ENCODE data around the gene SIRPA. TPM values are rescaled to one million over a fixed set of nuclear protein-coding genes. Genes with fewer than 3 reads are reported as not detected.

The SIRPA gene
- total RNA-seq, 2 donors from 2014 or later = 20.3 to 31.0 TPM

DNA sequence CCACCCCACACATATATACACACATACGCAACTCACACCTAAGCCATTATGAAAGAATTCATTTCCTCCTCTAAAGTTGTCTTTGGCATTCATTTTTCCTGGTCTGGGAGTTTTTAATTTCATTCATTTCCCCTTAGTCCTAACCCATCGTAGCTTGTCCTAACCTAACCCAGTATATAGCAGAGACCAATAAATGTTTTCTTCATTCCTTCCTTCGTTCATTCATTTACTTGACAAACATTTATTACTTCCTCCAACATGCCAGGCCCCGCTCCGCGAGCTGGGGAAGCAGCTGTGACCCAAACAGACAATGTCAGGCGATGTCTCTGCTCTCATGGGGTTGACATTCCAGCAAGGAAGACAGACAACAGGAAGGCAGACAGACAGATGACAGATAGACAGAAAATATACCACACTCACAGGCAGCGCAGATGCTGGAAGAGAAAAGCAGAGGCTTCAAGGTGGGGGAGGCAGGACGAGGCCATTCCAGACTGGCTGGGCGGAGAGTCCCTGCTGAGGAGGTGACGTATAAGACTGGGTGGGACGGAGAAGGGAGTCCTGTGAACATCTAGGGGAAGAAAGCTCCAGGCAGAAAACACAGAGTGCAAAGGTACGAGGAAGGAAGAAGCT, 33.7 kb upstream of the SIRPA start:
- Histone ChIP-seq H3K27me3 (replicated peaks; ENCODE audit: insufficient read depth) (no peaks in the 10 kb centered on the region), H3K4me3 (no peak overlapping the region), H3K4me1 (replicated peaks) (no peaks in the 10 kb centered on the region), H3K27ac (peak overlapping the region in 1 of 2 donors; percentile 1), H3K9me3 (no peaks in the 10 kb centered on the region), H3K36me3 (no peaks in the 10 kb centered on the region)
- 29% methylated on average over 13 of the region's 13 CpGs for WGBS
- TF ChIP-seq, protein P1, sequence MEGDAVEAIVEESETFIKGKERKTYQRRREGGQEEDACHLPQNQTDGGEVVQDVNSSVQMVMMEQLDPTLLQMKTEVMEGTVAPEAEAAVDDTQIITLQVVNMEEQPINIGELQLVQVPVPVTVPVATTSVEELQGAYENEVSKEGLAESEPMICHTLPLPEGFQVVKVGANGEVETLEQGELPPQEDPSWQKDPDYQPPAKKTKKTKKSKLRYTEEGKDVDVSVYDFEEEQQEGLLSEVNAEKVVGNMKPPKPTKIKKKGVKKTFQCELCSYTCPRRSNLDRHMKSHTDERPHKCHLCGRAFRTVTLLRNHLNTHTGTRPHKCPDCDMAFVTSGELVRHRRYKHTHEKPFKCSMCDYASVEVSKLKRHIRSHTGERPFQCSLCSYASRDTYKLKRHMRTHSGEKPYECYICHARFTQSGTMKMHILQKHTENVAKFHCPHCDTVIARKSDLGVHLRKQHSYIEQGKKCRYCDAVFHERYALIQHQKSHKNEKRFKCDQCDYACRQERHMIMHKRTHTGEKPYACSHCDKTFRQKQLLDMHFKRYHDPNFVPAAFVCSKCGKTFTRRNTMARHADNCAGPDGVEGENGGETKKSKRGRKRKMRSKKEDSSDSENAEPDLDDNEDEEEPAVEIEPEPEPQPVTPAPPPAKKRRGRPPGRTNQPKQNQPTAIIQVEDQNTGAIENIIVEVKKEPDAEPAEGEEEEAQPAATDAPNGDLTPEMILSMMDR (IDR thresholded peaks at IDR 0.05) = no peak
- TF ChIP-seq POLR2AphosphoS5 (IDR thresholded peaks at IDR 0.05) (no peak), POLR2A (IDR thresholded peaks at IDR 0.05) (no peak)
- DNase-seq (ENCODE audit: low spot score) = peak; percentile 47
- intact Hi-C loops (cut with DNase I) = no loop called here

DNA sequence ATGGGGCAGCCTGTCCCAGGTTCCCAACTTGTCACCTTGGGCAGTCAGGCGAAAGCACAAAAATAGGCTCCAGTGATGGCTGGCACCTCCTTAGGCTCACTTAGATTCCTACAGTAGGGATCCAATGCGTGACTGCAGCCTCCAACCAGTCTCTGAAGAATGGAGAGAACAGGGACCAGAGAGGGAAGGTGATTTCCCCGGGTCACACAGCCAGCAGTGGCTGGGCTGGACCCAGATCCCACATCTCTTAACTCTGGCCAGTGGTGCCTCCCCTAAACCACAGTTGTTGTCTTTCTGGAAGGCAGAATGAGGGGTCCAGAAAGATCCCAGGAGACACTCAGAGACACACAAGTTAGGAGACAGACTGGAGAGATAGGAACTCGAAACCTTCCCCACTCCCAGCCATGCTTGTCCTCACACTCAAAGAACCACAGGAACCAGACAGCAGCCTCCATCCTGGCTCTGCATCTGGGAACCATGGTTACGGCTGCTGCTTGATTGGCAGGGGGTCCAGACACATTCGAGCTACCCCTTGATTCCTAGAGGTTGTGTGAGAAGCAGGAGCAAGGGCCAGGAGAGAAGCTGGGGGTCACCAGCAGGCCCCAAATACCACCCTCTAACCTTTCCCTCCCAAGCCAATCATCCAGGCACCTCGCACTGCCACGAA, 33.1 kb upstream of the SIRPA start:
- Histone ChIP-seq H3K4me1 (replicated peaks) (no peaks in the 10 kb centered on the region), H3K9me3 (no peaks in the 10 kb centered on the region), H3K27ac (peak overlapping the region in 1 of 2 donors; percentile 1), H3K4me3 (no peak overlapping the region), H3K36me3 (no peaks in the 10 kb centered on the region), H3K27me3 (replicated peaks; ENCODE audit: insufficient read depth) (no peaks in the 10 kb centered on the region)
- no peak for TF ChIP-seq POLR2A (IDR thresholded peaks at IDR 0.05)
- TF ChIP-seq POLR2AphosphoS5 (IDR thresholded peaks at IDR 0.05) = no peak
- TF ChIP-seq, protein P1 (IDR thresholded peaks at IDR 0.05) = no peak
- DNase-seq (ENCODE audit: low spot score) = no peak
- WGBS = 87% methylated on average over 8 of the region's 8 CpGs
- intact Hi-C loops (cut with DNase I) = no loop called here

DNA sequence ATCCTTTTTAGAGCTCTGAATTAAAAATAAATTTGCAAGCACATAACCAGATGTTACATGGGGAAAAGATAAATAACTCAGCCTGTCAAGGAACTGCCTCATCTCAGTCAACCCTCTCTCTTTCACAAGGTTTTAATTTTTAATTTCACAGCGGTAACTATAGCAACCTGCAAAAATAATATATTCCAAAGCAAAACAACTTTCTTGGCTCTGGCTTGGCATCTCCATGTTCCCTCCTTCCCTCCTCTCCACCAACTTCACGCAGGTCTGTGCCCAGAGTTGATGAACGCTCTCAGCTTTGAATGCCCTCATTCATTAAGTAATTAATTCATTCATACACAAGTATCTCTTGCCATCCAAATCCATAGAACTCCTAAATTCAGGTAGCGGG, 32.5 kb upstream of the SIRPA start:
- TF ChIP-seq, protein P1 (IDR thresholded peaks at IDR 0.05) = no peak
- TF ChIP-seq POLR2A (IDR thresholded peaks at IDR 0.05) (no peak), POLR2AphosphoS5 (IDR thresholded peaks at IDR 0.05) (no peak)
- intact Hi-C loops (cut with DNase I) = no loop called here
- Histone ChIP-seq H3K4me1 (replicated peaks) (no peaks in the 10 kb centered on the region), H3K4me3 (no peak overlapping the region), H3K27me3 (replicated peaks; ENCODE audit: insufficient read depth) (no peaks in the 10 kb centered on the region), H3K36me3 (no peaks in the 10 kb centered on the region), H3K27ac (no peak overlapping the region), H3K9me3 (no peaks in the 10 kb centered on the region)
- no peak for DNase-seq (ENCODE audit: low spot score)
- 90% methylated on average over 4 of the region's 4 CpGs for WGBS

DNA sequence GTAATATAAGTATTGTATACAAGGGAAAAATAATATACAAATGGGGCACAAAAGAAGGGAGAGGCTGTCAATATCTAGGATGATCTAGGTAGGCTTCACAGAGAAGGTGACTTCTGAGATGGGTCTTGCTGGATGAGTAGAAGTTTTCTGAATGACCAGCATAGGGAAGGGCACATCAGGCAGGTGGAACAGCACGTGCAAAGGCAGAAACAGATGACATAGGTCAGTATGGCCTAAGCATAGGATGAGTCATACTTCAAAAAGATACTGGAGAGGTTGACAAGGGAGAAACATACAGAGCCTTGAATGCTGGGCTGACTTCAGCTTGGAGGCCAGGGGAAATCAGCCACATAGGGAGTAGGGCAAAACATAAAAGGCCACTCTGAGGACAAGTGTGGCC, 31.9 kb upstream of the SIRPA start:
- Histone ChIP-seq H3K4me3 (no peak overlapping the region), H3K9me3 (no peaks in the 10 kb centered on the region), H3K27me3 (replicated peaks; ENCODE audit: insufficient read depth) (no peaks in the 10 kb centered on the region), H3K36me3 (no peaks in the 10 kb centered on the region), H3K4me1 (replicated peaks) (no peaks in the 10 kb centered on the region), H3K27ac (no peak overlapping the region)
- WGBS = 91% methylated on average over 1 of the region's 1 CpG
- intact Hi-C loops (cut with DNase I) = no loop called here
- DNase-seq (ENCODE audit: low spot score) = no peak
- TF ChIP-seq, protein P1 (IDR thresholded peaks at IDR 0.05) = no peak
- TF ChIP-seq POLR2A (IDR thresholded peaks at IDR 0.05) (no peak), POLR2AphosphoS5 (IDR thresholded peaks at IDR 0.05) (no peak)

DNA sequence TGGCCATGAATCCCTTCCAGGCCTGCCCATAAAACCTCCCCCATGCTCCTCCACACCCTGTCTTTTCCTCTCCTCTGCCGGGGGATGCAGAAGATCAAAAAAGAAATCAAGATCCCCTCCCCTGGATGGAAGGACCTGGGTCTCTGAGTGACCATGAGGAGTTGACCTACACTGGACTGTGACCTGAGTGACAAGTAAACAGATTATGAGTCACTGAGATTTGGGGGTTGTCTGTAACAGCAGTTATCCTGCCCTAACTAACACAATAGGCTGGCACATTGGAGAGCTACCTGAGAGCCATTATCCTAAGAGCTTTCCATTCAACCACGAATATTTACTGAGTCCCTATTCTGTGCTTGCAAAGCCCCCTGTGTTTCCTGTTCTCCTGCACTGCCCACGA, 28.4 kb upstream of the SIRPA start:
- no peaks in the 10 kb centered on the region for H3K9me3 ChIP-seq
- intact Hi-C loops (cut with DNase I) = no loop called here
- no peaks in the 10 kb centered on the region for H3K4me1 ChIP-seq (replicated peaks)
- no peak overlapping the region for H3K27ac ChIP-seq
- H3K36me3 ChIP-seq = no peaks in the 10 kb centered on the region
- 32% methylated on average over 3 of the region's 3 CpGs for WGBS
- TF ChIP-seq POLR2AphosphoS5 (IDR thresholded peaks at IDR 0.05) (no peak), POLR2A (IDR thresholded peaks at IDR 0.05) (no peak)
- TF ChIP-seq, protein P1 (IDR thresholded peaks at IDR 0.05) = no peak
- H3K27me3 ChIP-seq (replicated peaks; ENCODE audit: insufficient read depth) = no peaks in the 10 kb centered on the region
- H3K4me3 ChIP-seq = no peak overlapping the region
- no peak for DNase-seq (ENCODE audit: low spot score)
